Measurements from ENCODE around the gene ZFP28.

ZFP28 gene

GRCh38 chr19:56573914-56574313 lies 35.2 kb downstream of the ZFP28 start:
- Histone ChIP-seq H3K27ac (no peak overlapping the region), H3K4me3 (no peak overlapping the region), H3K9me3 (peaks cover 21 to 98% (median 86%) of the 10 kb centered on the region in 3 donors), H3K4me1 (no peaks in the 10 kb centered on the region), H3K27me3 (no peaks in the 10 kb centered on the region), H3K36me3 (peaks cover 98% of the 10 kb centered on the region in 3 donors)
- intact Hi-C loops (cut with DNase I; ENCODE audit: low total_unique reads): no loop called here
- no peak for TF ChIP-seq CTCF (IDR thresholded peaks at IDR 0.05)
- no peak for DNase-seq

- no peaks in the 10 kb centered on the region for H3K4me1 ChIP-seq
- no peaks in the 10 kb centered on the region for H3K27me3 ChIP-seq
- H3K4me3 ChIP-seq: no peak overlapping the region
- TF ChIP-seq CTCF (IDR thresholded peaks at IDR 0.05): no peak
- intact Hi-C loops (cut with DNase I; ENCODE audit: low total_unique reads): no loop called here
- DNase-seq: no peak
- H3K36me3 ChIP-seq: peaks cover 65 to 98% (median 96%) of the 10 kb centered on the region in 3 donors
- peaks cover 29 to 100% (median 98%) of the 10 kb centered on the region in 3 donors for H3K9me3 ChIP-seq
- H3K27ac ChIP-seq: no peak overlapping the region
Observed at GRCh38 chr19:56577719-56578602, 39.2 kb downstream of the ZFP28 start.

- no peaks in the 10 kb centered on the region for H3K27me3 ChIP-seq
- DNase-seq: no peak
- H3K4me1 ChIP-seq: peaks cover 0 to 13% (median 7%) of the 10 kb centered on the region in 4 donors
- H3K4me3 ChIP-seq: peak overlapping the region; percentile 97 to 98
- peak overlapping the region; percentile 78 to 88 for H3K27ac ChIP-seq
- intact Hi-C loops (cut with DNase I; ENCODE audit: low total_unique reads): loop anchor here (10.0 kb wide), 1 partner anchor 90 kb away; the partner anchor contains the start of gene ZNF471
- peaks cover 0 to 22% (median 13%) of the 10 kb centered on the region in 3 donors for H3K36me3 ChIP-seq
- TF ChIP-seq CTCF (IDR thresholded peaks at IDR 0.05): no peak
- peaks cover 0 to 3% (median 0%) of the 10 kb centered on the region in 3 donors for H3K9me3 ChIP-seq
Observed at GRCh38 chr19:56594446-56594782, 55.7 kb downstream of the ZFP28 start.

GRCh38 chr19:56594783-56595547 lies 56.2 kb downstream of the ZFP28 start, which contains the start of gene ZNF71:
TSS of gene ZNF71 (plus strand) at chr19:56595302. CDS start at chr19:56601559, 6,257 bp downstream.
- Histone ChIP-seq H3K4me3 (peak within 1 kb of the TSS; percentile 97 to 98), H3K27ac (peak within 1 kb of the TSS; percentile 78 to 88), H3K4me1 (peaks cover 0 to 13% (median 7%) of the 10 kb centered on the region in 4 donors), H3K27me3 (no peaks in the 10 kb centered on the region), H3K36me3 (peaks cover 0 to 22% (median 13%) of the 10 kb centered on the region in 3 donors), H3K9me3 (peaks cover 0 to 3% (median 0%) of the 10 kb centered on the region in 3 donors)
- no peak for TF ChIP-seq CTCF (IDR thresholded peaks at IDR 0.05)
- intact Hi-C loops (cut with DNase I; ENCODE audit: low total_unique reads): loop anchor here (10.0 kb wide), 1 partner anchor 90 kb away; the partner anchor contains the start of gene ZNF471
- DNase-seq: peak; percentile 82 to 93

GRCh38 chr19:56595548-56595899 lies 56.8 kb downstream of the ZFP28 start:
- intact Hi-C loops (cut with DNase I; ENCODE audit: low total_unique reads): loop anchor here (10.0 kb wide), 1 partner anchor 91 kb away; the partner anchor contains the start of gene ZNF471
- TF ChIP-seq CTCF (IDR thresholded peaks at IDR 0.05): no peak
- peak overlapping the region; percentile 78 to 88 for H3K27ac ChIP-seq
- H3K4me3 ChIP-seq: peak overlapping the region; percentile 97 to 98
- peaks cover under 1 to 22% (median 14%) of the 10 kb centered on the region in 3 donors for H3K36me3 ChIP-seq
- peaks cover 0 to 3% (median 0%) of the 10 kb centered on the region in 3 donors for H3K9me3 ChIP-seq
- H3K4me1 ChIP-seq: peaks cover 0 to 13% (median 7%) of the 10 kb centered on the region in 4 donors
- no peak for DNase-seq
- H3K27me3 ChIP-seq: no peaks in the 10 kb centered on the region
